ENCODE results near the gene CD69.

CD69 gene

DNA sequence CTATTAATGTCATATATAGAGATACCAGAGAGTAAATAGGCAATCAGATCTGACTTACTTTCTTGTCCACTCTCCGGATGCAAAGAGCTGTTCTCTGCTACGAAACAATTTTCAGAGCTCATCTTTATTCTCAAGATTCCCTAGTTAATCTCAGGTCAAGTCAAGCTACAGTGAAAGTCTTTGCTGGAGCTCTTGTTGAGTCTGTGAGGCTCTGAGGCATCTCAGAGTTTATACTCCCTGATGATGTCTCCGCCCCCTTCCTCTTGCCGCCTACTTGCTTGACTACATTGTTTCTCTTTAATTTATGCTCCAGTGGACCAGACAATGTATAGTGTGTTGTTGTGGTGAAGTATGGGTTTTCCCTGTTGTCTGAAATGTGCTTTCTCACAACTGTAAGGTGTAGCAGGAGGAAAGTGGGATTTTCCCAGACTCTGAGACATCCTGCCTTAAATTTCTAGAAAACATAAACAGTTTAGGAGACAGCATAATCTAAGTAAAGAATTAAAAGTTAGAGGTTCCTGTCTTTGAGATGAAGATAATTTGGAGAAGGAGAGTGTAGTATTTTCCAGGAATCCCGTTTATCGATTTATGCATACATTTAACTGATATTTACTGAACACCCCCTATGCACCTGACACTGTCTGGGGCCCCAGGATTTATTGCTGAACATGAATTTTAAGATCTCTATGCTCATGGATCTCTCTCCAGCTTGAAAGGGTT is at the start of gene CD69:
CD69 (minus strand) TSS at position 203 of the 720 bp plus-strand sequence; CDS start at position 122, 81 bp downstream.
- DNase-seq: peak; percentile 61

DNA sequence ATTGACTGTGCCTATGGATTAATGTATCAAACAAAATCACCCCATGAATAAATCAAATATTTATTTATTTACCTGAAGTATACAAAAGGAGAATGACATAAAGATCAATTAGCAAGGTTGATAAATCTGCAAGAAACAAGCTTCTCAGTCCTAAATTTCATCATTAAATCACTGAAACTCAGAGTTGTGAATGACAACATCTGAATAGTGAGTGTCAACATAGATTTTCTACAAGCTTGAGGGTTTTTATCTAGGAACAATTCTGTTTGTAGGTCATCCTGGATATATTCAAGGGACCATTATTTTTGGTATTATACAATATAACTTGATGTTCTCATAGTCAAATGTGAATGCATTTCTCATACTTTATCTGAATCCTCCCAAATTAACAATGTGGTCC is 49.2 kb upstream of the CD69 start:
- DNase-seq: no peak

DNA sequence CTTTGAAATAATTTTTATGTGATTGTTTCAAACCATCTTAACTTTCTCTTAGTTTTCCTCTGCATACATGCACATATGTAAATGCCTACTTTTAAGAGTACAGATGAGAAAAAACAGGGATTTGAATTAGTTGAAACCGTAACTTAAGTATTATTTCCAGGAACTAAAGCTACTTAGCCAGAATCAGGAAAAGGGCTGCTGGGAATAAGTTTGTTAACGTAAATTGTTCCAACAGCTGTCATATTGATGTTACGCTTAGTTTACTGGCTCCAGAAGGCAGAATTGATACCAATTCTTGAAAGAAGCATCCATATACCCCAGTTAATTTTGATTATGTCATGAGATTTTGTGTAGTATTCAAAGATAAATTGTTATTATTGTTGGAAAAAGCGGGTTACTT is 48.6 kb upstream of the CD69 start:
- no peak for DNase-seq

DNA sequence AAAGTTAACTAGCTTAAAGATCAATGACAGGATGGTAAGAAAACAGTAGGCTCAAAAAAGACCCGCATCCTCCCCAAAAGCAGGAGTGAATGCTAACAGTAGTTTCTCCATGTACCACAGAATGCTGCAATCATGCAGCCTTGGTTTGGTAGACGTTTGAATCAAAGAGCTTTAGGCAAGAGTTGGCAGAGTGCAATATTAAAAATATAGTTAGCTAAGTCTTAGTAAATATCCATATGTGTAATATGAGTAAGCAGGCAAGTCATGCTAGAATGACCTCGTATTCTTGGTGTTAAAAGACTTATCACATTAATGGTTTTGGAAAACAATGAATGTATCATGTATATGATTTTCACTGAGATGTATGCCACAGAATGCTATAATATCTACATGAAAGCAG is 47.8 kb upstream of the CD69 start:
- DNase-seq: no peak

DNA sequence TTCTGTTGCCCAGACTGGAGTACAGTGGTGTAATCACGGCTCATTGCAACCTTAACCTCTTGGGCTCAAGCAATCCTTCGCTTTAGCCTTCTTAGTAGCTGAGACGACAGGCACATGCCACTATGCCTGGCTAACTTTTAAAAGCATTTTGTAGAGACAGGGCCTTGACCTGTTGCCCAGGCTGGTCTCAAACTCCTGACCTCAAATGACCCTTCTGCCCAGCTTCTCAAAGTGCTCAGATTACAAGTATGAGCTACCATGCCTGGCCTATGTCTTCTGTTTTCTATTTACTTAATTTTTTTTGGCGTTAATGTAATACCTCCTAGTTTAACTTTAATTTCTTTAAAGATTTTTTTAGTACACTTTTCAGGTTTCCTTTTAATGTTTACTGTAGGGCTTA is 46.0 kb upstream of the CD69 start:
- no peak for DNase-seq

DNA sequence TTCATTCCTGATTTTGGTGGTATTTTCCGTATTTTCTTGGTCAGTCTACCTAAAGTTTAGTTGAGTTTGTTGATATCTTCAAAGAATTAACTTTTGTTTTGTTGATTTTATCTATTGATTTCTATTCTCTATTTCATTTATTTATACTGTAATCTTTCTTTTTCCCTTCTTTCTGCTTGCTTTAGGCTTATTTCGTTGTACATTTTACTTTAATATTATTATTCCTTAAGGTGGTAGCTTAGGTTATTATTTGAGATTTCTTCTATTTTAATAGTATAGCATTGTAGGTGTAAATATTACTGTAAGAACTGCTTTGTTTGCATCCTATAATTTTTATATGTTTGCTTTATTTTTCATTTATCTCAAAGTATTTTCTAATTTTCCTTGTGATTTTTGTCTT is 45.2 kb upstream of the CD69 start:
- DNase-seq: no peak

GRCh38 chr12:9799961-9800360 is 39.3 kb upstream of the CD69 start:
- no peak for DNase-seq

DNA sequence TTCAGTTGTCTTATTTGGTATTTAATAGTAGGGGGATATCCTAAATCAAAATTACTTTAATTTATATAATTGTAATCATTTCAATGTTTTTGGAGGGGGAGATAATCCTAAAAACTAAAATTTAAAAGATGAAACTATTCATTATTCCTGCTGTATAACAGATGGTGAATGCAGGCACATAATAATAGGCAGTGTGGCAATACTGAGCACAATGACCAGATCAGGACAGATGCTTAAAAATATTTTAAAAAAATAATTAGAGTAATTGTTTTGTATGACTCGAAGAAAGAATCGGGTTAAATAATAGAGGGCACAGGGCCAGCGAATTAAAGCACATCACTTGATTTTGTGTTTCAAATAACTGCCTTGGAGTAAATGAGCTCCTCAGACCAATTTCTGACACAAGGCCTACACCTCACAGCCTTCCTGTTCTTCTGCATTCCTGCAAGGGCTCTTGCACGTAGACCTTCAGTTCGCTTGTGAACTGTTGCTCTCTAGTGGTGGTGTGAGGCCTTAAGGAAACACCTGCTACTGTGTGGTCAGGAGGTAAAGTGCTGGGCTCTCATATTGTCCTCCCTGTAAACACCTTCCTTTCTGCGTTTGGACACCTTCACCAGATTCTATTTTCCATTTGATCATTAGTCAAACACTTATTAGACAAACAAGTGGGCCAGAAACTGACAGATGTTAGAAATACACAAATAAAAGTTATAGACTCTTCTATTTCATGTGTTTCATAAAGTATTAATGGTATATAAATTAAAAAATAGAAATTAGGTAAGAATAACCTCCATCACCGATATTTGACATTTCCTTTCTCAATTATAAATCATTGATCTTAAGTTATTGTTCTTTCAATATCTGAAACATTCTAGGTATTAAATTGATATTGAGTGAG is 37.3 kb upstream of the CD69 start:
- peak; percentile 38 for DNase-seq

DNA sequence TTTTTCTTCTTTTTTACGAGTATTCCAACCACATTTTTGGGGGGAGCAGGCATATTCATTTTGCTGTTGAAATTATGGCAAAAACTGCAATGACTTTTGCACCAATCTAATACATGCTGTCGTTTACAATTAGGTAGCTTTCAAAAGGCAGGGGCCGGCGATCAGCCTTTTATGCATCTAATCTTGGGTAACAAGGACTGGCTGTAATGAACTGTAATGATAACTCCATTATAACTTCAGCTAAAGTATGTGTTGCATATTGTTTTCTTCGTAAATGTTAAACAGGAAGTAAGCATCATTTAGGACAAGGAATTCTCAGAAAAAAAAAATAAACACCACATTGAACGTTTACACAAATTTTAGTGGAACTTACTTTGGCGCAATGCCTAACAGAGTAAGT is 36.3 kb upstream of the CD69 start:
- no peak for DNase-seq

DNA sequence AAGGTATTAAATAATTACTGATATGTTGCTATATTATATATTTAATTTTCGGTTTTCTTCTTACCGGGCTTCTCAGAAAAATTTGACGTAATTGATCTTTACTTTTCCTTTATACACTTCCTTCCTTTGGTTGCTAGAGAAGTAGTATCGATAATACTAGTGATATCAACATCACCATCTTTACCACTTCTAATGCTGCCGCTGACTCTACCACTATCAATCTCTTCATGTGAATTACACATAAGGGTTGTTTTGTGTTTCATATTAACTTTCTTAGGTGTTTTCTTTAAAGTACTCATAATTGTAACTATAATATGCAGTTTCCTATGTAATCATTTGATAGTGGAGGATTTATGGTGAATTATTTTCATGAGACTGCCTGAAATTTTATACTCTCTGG is 35.6 kb upstream of the CD69 start:
- no peak for DNase-seq

DNA sequence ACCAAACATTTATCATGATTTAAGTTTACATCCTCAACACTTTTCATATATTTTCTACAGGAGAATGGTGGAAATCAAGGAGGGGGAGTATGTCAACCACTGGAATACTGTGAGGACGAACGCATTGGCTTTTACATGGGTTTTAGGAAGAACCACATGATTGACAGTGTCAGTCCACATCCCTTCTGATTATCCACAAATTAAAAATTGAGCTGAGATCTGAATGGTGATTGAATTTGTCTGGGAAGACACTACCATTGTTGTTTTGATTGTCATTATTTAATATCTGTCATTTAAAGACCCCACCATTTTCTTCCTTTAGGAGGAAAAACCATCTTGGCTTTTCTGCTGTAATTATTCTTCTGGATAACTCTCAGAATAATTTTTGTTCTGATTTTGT is 35.2 kb upstream of the CD69 start:
- DNase-seq: no peak

GRCh38 chr12:9794484-9795093 is 33.9 kb upstream of the CD69 start:
- no peak for DNase-seq

DNA sequence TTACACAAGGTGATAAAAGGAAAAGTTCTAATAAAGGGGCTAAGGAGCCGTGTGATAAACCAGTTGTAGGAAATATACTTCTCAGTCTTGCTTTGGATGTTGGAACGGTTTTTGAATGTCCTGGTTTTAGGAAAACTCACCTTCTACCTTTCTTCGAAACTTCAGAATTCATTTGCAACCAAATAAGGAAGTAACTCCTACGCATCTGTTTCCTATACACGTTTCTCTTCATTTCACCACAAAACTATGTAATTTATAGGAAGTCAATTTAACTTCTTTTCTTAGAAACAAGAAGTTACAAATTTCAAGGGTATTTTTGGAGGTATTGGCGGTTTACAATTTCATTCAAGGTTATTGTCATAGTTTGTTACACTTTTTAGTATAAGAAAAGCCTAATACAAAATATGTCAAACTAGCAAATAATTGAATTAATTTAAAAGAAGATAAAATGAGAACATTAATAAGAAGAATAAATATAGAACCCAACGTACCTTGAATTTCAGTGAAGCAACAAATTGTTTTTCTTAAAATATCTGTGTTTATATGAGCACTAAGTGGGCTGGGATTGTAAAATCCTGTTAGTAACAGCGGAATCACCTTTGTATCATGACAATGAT is 33.2 kb upstream of the CD69 start:
- no peak for DNase-seq

GRCh38 chr12:9792961-9793617 is 32.4 kb upstream of the CD69 start:
- no peak for DNase-seq

DNA sequence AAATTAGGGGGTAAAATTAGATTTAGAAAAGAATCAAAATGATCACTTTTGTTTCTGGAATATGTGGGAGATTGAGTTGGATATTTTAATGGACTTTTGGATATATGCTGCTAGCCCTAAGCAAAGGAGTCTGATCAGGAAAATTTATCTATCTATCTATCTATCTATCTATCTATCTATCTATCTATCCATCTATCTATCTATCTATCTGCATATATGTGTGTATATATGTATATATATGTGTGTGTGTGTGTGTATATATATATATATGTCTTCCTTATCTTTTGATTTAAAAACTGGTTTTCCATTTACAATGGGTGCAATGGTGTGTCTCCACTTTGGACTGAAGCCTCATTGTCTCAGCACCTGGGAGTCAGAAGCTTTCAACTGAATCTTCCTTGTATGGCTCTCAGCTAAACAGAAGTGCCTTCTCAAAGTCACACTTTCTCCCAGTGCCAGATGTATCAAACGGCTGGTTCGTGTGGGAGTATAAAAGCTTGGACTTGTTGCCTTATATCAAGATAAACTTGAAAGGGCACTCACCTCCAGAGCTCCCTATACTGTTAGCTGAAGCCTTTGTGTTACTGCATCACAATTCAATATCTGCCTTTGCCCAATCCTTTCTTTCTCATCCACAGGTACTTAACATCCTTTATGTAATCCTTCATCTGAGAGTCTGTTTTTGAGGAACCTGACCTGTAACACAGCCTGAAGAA is 31.6 kb upstream of the CD69 start:
- no peak for DNase-seq

GRCh38 chr12:9786726-9787717 is 26.3 kb upstream of the CD69 start:
- no peak for DNase-seq

DNA sequence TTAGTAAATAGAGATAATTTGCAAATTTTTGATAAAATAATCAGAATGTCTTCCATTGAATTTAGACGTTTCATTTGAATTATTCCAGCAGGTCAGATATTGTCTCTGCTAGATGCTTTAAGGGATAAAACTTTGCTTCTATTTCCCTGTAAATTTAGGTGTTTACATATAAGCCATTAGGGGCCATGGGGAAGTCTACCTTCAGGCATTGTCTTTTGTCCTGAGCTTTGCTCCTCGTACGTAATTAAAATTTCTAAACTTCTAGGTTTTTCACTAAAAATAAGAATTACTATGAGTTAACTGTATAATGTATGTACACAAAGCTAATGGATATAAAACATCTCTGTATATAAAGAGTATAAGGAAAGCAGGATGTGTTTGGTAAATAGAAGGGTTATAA is 24.1 kb upstream of the CD69 start:
- DNase-seq: no peak

DNA sequence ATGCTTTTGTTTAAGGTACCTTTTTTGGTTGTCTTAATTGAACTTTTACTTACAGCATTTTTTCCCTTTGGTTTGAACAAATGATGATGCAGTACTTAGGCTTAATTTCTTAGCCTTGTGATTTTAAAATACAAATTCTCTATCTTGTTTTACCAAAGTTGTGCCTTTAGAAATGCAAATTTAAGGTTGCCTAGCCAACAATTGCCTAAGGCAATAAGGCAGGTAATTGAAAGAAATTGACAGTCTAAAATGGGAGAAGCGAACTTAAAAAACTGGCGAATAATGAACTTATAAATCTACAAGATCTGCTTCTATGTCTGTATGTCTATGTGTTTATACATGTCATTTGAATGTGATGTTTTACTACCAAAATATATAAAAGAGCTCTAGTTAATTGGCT is 23.6 kb upstream of the CD69 start:
- DNase-seq: no peak

- no peak for DNase-seq
Measured at GRCh38 chr12:9782547-9783382, 22.1 kb upstream of the CD69 start.

DNA sequence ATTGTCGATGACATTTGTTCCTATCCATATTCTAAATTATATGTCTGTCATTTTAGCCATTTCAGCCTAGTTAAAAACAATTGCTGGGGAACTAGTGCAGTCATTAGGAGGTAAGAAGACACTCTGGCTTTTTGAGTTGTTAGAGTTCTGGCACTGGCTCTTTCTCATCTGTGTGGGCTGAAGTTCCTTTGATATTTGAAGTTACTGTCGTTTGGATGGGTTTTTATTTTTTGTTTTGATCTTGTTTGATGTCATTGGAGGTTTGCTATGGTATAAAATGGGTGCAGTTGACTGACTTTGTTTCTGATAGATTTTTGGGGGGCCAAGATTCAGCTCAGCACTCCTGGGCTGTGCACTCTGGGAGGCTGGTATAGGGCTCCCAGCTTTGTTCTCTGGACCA is 20.7 kb upstream of the CD69 start:
- no peak for DNase-seq
